PC-9 (cell line): ENCODE data around the gene TMEM156. TPM values are rescaled to one million over a fixed set of nuclear protein-coding genes. Genes with fewer than 3 reads are reported as not detected.

ENCODE experiments used
- BruUV-seq: library from RNA; stranded (reverse); fragments of 400-500 nt; replicated peaks from 2 replicates; lab custom pipeline; 2021; lab: Mats Ljungman, UMichigan
- CTCF ChIA-PET: fragments of 300-600 bp; sonication (Branson Sonifier 250); formaldehyde crosslinking; loops from one replicate; lab custom pipeline; 2022; ENCODE audit warnings: antibody characterized with exemption; lab: Charles Lee
- POLR2A ChIA-PET: fragments of 300-600 bp; sonication (Branson Sonifier 250); formaldehyde crosslinking; loops from one replicate; lab custom pipeline; 2022; ENCODE audit warnings: antibody characterized with exemption; ENCODE audit not compliant: unreplicated experiment; lab: Charles Lee
- DNase-seq, 2 experiments: peaks; one replicate each; pipeline versions ENCODE4 v3.0.0 to v3.0.0-alpha.2; 2015 to 2022; ENCODE audit warnings: mixed read lengths in 1 of 2
- H2AFZ ChIP-seq: fragments of 200-600 bp; sonication (generic); 2 replicates; pipeline ENCODE4 v1.8.1; 2017; ENCODE audit warnings: antibody characterized with exemption
- H3F3A ChIP-seq: fragments of 200-600 bp; sonication (generic); 2 replicates; pipeline ENCODE4 v1.8.1; 2017; ENCODE audit warnings: antibody characterized with exemption, mild to moderate bottlenecking, low read depth; ENCODE audit not compliant: insufficient read depth
- H3K27ac ChIP-seq: fragments of 200-600 bp; sonication (generic); 2 replicates; pipeline ENCODE4 v1.6.1; 2016; ENCODE audit warnings: mixed run types
- H3K27me3 ChIP-seq: fragments of 200-600 bp; sonication (generic); 2 replicates; pipeline ENCODE4 v1.6.1; 2016; ENCODE audit warnings: low read depth, mixed run types; ENCODE audit not compliant: insufficient read depth
- H3K36me3 ChIP-seq: fragments of 200-600 bp; sonication (generic); 2 replicates; pipeline ENCODE4 v1.6.1; 2016; ENCODE audit warnings: low read depth, mixed run types
- H3K4me1 ChIP-seq: fragments of 200-600 bp; sonication (generic); replicated peaks from 2 replicates; pipeline ENCODE4 v1.6.1; 2016; ENCODE audit warnings: mixed run types; ENCODE audit not compliant: insufficient read depth
- H3K4me2 ChIP-seq: fragments of 200-600 bp; sonication (generic); 2 replicates; pipeline ENCODE4 v1.6.1; 2017; ENCODE audit warnings: mixed run types
- H3K4me3 ChIP-seq: fragments of 200-600 bp; sonication (generic); 2 replicates; pipeline ENCODE4 v1.6.1; 2016; ENCODE audit warnings: mixed run types
- H3K79me2 ChIP-seq: fragments of 200-600 bp; sonication (generic); 2 replicates; pipeline ENCODE4 v1.6.1; 2017; ENCODE audit warnings: low read depth, mixed run types
- H3K9me2 ChIP-seq: fragments of 200-600 bp; sonication (generic); 2 replicates; pipeline ENCODE4 v1.8.1; 2017; ENCODE audit warnings: mild to moderate bottlenecking; ENCODE audit not compliant: insufficient read depth
- H3K9me3 ChIP-seq: fragments of 200-600 bp; sonication (generic); 2 replicates; pipeline ENCODE4 v1.8.1; 2016; ENCODE audit warnings: low read depth; ENCODE audit not compliant: insufficient read depth
- H4K20me1 ChIP-seq: fragments of 200-600 bp; sonication (generic); 2 replicates; pipeline ENCODE4 v1.8.1; 2017; ENCODE audit not compliant: insufficient read depth
- CTCF ChIP-seq: fragments of 200-600 bp; sonication (generic); conservative IDR thresholded peaks from 2 replicates; pipeline ENCODE4 v1.6.1; 2017; ENCODE audit warnings: mixed run types, antibody characterized with exemption, mild to moderate bottlenecking, moderate library complexity
- EZH2 ChIP-seq: fragments of 200-600 bp; sonication (generic); IDR thresholded peaks from 2 replicates; pipeline ENCODE4 v1.8.0; 2017; ENCODE audit warnings: antibody characterized with exemption, low read depth
- intact Hi-C: fragments of 100-400 bp; cut with micrococcal nuclease; formaldehyde crosslinking; loops from one replicate; pipeline ENCODE4 v1.10.0; 2022; ENCODE audit not compliant: unreplicated experiment
- total RNA-seq: library from RNA; stranded (reverse); gene quantifications from 2 replicates; pipeline ENCODE4 v1.2.3, GENCODE V29; 2021

TMEM156 gene
- total RNA-seq, 1 experiment from 2014 or later: 29.3 TPM

- Histone ChIP-seq H2AFZ (no peak overlapping the region), H3K9me2 (no peaks in the 10 kb centered on the region; the same call in 1 of the 2 replicates), H3K9me3 (no peaks in the 10 kb centered on the region), H3K27me3 (no peaks in the 10 kb centered on the region), H3K4me1 (no peaks in the 10 kb centered on the region), H3F3A (no peaks in the 10 kb centered on the region), H3K36me3 (peaks cover 7% of the 10 kb centered on the region), H3K4me3 (no peak overlapping the region), H4K20me1 (peaks cover 10% of the 10 kb centered on the region), H3K4me2 (no peak overlapping the region), H3K79me2 (peaks cover 79% of the 10 kb centered on the region), H3K27ac (no peak overlapping the region)
- no peak for DNase-seq
- intact Hi-C loops: no loop called here
- TF ChIP-seq EZH2: no peak
- TF ChIP-seq CTCF: no peak
- POLR2A ChIA-PET: no interaction called here
- no TSS peak for BruUV-seq
- CTCF ChIA-PET: no interaction called here
Measured at GRCh38 chr4:39067451-39067850, 35.2 kb upstream of the TMEM156 start.

GRCh38 chr4:39067031-39067430 is 34.8 kb upstream of the TMEM156 start:
- ChIA-PET CTCF (no interaction called here), POLR2A (no interaction called here)
- Histone ChIP-seq H3K36me3 (peaks cover 10% of the 10 kb centered on the region), H3K79me2 (peaks cover 79% of the 10 kb centered on the region), H3K27ac (no peak overlapping the region), H3K27me3 (no peaks in the 10 kb centered on the region), H4K20me1 (peaks cover 12% of the 10 kb centered on the region), H3K9me2 (no peaks in the 10 kb centered on the region; the same call in 1 of the 2 replicates), H3K4me2 (no peak overlapping the region), H2AFZ (no peak overlapping the region), H3K4me1 (no peaks in the 10 kb centered on the region), H3F3A (peaks cover 2% of the 10 kb centered on the region; the same call in 1 of the 2 replicates), H3K9me3 (no peaks in the 10 kb centered on the region), H3K4me3 (no peak overlapping the region)
- no TSS peak for BruUV-seq
- intact Hi-C loops: no loop called here
- TF ChIP-seq CTCF (no peak), EZH2 (no peak)
- DNase-seq: no peak

- peaks cover 13% of the 10 kb centered on the region for H3K36me3 ChIP-seq
- H3K4me3 ChIP-seq: no peak overlapping the region
- H3K4me2 ChIP-seq: no peak overlapping the region
- H2AFZ ChIP-seq: no peak overlapping the region
- no peak overlapping the region for H3K27ac ChIP-seq
- H3K9me3 ChIP-seq: no peaks in the 10 kb centered on the region
- BruUV-seq: no TSS peak
- no peaks in the 10 kb centered on the region for H3K4me1 ChIP-seq
- ChIA-PET CTCF (no interaction called here), POLR2A (no interaction called here)
- TF ChIP-seq CTCF: no peak
- peaks cover 9% of the 10 kb centered on the region for H4K20me1 ChIP-seq
- intact Hi-C loops: no loop called here
- H3F3A ChIP-seq: peaks cover 8% of the 10 kb centered on the region; the same call in 1 of the 2 replicates
- peaks cover 79% of the 10 kb centered on the region for H3K79me2 ChIP-seq
- no peaks in the 10 kb centered on the region for H3K27me3 ChIP-seq
- DNase-seq: no peak
- no peaks in the 10 kb centered on the region; the same call in 1 of the 2 replicates for H3K9me2 ChIP-seq
Measured at GRCh38 chr4:39066371-39066770, 34.2 kb upstream of the TMEM156 start.
